Measurements from ENCODE around the gene ADGRD1. TPM values are rescaled to one million over a fixed set of nuclear protein-coding genes. Genes with fewer than 3 reads are reported as not detected.
"Not testable (repeated sequence)": the region's sequence is repeated elsewhere in the genome, so short reads cannot be mapped to it uniquely, and the experiment has no call there.

Gene ADGRD1
- total RNA-seq, 1 donor from 2014 or later: not detected

GRCh38 chr12:131070668-131071067 is 117.0 kb downstream of the ADGRD1 start:
- DNase-seq (ENCODE audit: low read depth, low spot score): not testable (repeated sequence)

GRCh38 chr12:131071234-131071820 is 117.6 kb downstream of the ADGRD1 start:
- not testable (repeated sequence) for DNase-seq (ENCODE audit: low read depth, low spot score)

- not testable (repeated sequence) for DNase-seq (ENCODE audit: low read depth, low spot score)
These were observed 118.2 kb downstream of the ADGRD1 start for GRCh38 chr12:131071950-131072349.

- no peak for DNase-seq (ENCODE audit: low read depth, low spot score)
These were observed 118.9 kb downstream of the ADGRD1 start for GRCh38 chr12:131072451-131073230.

- DNase-seq (ENCODE audit: low read depth, low spot score): no peak
These were observed 120.7 kb downstream of the ADGRD1 start for GRCh38 chr12:131074221-131075083.

- no peak for DNase-seq (ENCODE audit: low read depth, low spot score)
These were observed 121.5 kb downstream of the ADGRD1 start for GRCh38 chr12:131075194-131075593.

GRCh38 chr12:131075611-131076010 is 121.9 kb downstream of the ADGRD1 start:
- no peak for DNase-seq (ENCODE audit: low read depth, low spot score)

GRCh38 chr12:131076296-131076695 is 122.6 kb downstream of the ADGRD1 start:
- DNase-seq (ENCODE audit: low read depth, low spot score): no peak

- no peak for DNase-seq (ENCODE audit: low read depth, low spot score)
These were observed 123.4 kb downstream of the ADGRD1 start for GRCh38 chr12:131076791-131077747.

- DNase-seq (ENCODE audit: low read depth, low spot score): no peak
These were observed 124.3 kb downstream of the ADGRD1 start for GRCh38 chr12:131077931-131078391.

- DNase-seq (ENCODE audit: low read depth, low spot score): no peak
These were observed 128.8 kb downstream of the ADGRD1 start for GRCh38 chr12:131082290-131083194.

GRCh38 chr12:131084341-131085011 is 130.8 kb downstream of the ADGRD1 start:
- no peak for DNase-seq (ENCODE audit: low read depth, low spot score)

GRCh38 chr12:131085125-131085815 is 131.6 kb downstream of the ADGRD1 start:
- DNase-seq (ENCODE audit: low read depth, low spot score): no peak

GRCh38 chr12:131085816-131086591 is 132.3 kb downstream of the ADGRD1 start:
- DNase-seq (ENCODE audit: low read depth, low spot score): no peak

- no peak for DNase-seq (ENCODE audit: low read depth, low spot score)
These were observed 133.7 kb downstream of the ADGRD1 start for GRCh38 chr12:131087302-131087818.

GRCh38 chr12:131087991-131088700 is 134.4 kb downstream of the ADGRD1 start:
- DNase-seq (ENCODE audit: low read depth, low spot score): no peak

Measured in pulmonary artery endothelial cell (primary cell).